HepG2 (cell line): ENCODE measurements around the gene CDC20. TPM values are rescaled to one million over a fixed set of nuclear protein-coding genes. Genes with fewer than 3 reads are reported as not detected.

Source experiments
- HNF1B ChIP-seq: sonication (generic); formaldehyde crosslinking; IDR thresholded peaks from 2 replicates; pipeline ENCODE4 v1.5.1; 2020; ENCODE audit warnings: mild to moderate bottlenecking, moderate library complexity, missing genetic modification reagents
- HOXA5 ChIP-seq: sonication (generic); formaldehyde crosslinking; IDR thresholded peaks from 2 replicates; pipeline ENCODE4 v1.4.0; 2020; ENCODE audit warnings: missing genetic modification reagents
- KLF6 ChIP-seq: IDR thresholded peaks from 2 replicates; pipeline ENCODE4 v1.8.0; 2016; ENCODE audit warnings: missing biosample characterization, missing genetic modification reagents
- MYPOP ChIP-seq: sonication (generic); formaldehyde crosslinking; IDR thresholded peaks from 2 replicates; pipeline ENCODE4 v1.8.1; 2023; ENCODE audit warnings: mild to moderate bottlenecking, moderate library complexity, missing genetic modification reagents
- NFKB2 ChIP-seq: sonication (generic); formaldehyde crosslinking; IDR thresholded peaks from 2 replicates; pipeline ENCODE4 v1.4.0; 2020; ENCODE audit warnings: missing genetic modification reagents, borderline replicate concordance
- POLR2G ChIP-seq: fragments of 200-400 bp; formaldehyde crosslinking; IDR thresholded peaks from 2 replicates; pipeline ENCODE4 v1.6.1; 2018; ENCODE audit warnings: mild to moderate bottlenecking, low read depth, low read length, moderate library complexity
- SIX4 ChIP-seq: sonication (generic); formaldehyde crosslinking; IDR thresholded peaks from 2 replicates; pipeline ENCODE4 v1.4.0; 2020; ENCODE audit warnings: missing genetic modification reagents
- SOX5 ChIP-seq: IDR thresholded peaks from 2 replicates; pipeline ENCODE4 v1.6.1; 2016; ENCODE audit warnings: borderline replicate concordance
- STAG1 ChIP-seq: sonication (generic); formaldehyde crosslinking; IDR thresholded peaks from 2 replicates; pipeline ENCODE4 v1.4.0; 2020; ENCODE audit warnings: missing genetic modification reagents
- TIGD3 ChIP-seq: sonication (generic); formaldehyde crosslinking; IDR thresholded peaks from 2 replicates; pipeline ENCODE4 v1.5.1; 2020; ENCODE audit warnings: mild to moderate bottlenecking, missing genetic modification reagents, borderline replicate concordance
- ZBTB37 ChIP-seq: sonication (generic); formaldehyde crosslinking; IDR thresholded peaks from 2 replicates; pipeline ENCODE4 v1.4.0; 2020; ENCODE audit warnings: mild to moderate bottlenecking, missing genetic modification reagents
- ZHX2 ChIP-seq, 2 experiments: sonication (generic) in 1 of 2; formaldehyde crosslinking in 1 of 2; IDR thresholded peaks; 2 replicates each; pipeline versions ENCODE4 v1.6.1 to v1.9.0; 2014 to 2022; ENCODE audit warnings: antibody characterized with exemption in 1 of 2, borderline replicate concordance in 1 of 2, inconsistent platforms in 1 of 2, low read depth in 1 of 2, missing genetic modification reagents in 1 of 2
- ZNF367 ChIP-seq: sonication (generic); formaldehyde crosslinking; IDR thresholded peaks from 2 replicates; pipeline ENCODE4 v1.4.0; 2020; ENCODE audit warnings: missing genetic modification reagents, borderline replicate concordance
- ZNF713 ChIP-seq: sonication (generic); formaldehyde crosslinking; IDR thresholded peaks from 2 replicates; pipeline ENCODE4 v1.4.0; 2020; ENCODE audit warnings: mild to moderate bottlenecking, missing genetic modification reagents
- ZSCAN5A ChIP-seq: sonication (generic); formaldehyde crosslinking; IDR thresholded peaks from 2 replicates; pipeline ENCODE4 v1.8.0; 2022; ENCODE audit warnings: mild to moderate bottlenecking, missing genetic modification reagents, borderline replicate concordance
- polyA plus RNA-seq, 8 experiments: library from polyadenylated mRNA; depleted of rRNA in 3 of 8; stranded (reverse) in 7 of 8; unstranded in 1 of 8; fragments of >200 nt; fragmentation: Illumina TruSeq in 4 of 8; extraction: Trizol in 4 of 8; gene quantifications; 2 replicates each; pipeline versions ENCODE4 v1.2.1 to v1.2.3, GENCODE V29; 2011 to 2016; ENCODE audit warnings: low read depth in 4 of 8, missing spikeins in 1 of 8, mixed read lengths in 1 of 8; ENCODE audit not compliant: insufficient read depth in 1 of 8
- total RNA-seq, 5 experiments: library from RNA; depleted of rRNA; stranded (reverse); fragments of >200 nt; fragmentation: Illumina TruSeq; extraction: Trizol; gene quantifications; 2 replicates each; pipeline ENCODE4 v1.2.3, GENCODE V29; 2016; ENCODE audit warnings: low read depth in 1 of 5

The CDC20 gene
- total and polyA plus RNA-seq, 2 of the 13 experiments (the other 11 are each of a cell fraction or from before 2014, with no cell fraction given): 57.9 to 90.0 TPM

GRCh38 chr1:43358121-43358745 lies 548 bp upstream of the CDC20 start (continued):
- TF ChIP-seq ZHX2 (IDR thresholded peaks at IDR 0.05; ENCODE audit: low read depth): no peak
- 0 out of 2 replicates have a peak, but pooled peaks have one; percentile 70 for TF ChIP-seq ZHX2 (CRISPR knock-in tag; IDR thresholded peaks at IDR 0.05; ENCODE audit: borderline replicate concordance)
- TF ChIP-seq MYPOP (CRISPR knock-in tag): no peak
- TF ChIP-seq ZSCAN5A (CRISPR knock-in tag): no peak
- no peak for TF ChIP-seq SIX4 (CRISPR knock-in tag)
- TF ChIP-seq NFKB2 (CRISPR knock-in tag): 0 out of 2 replicates have a peak, but pooled peaks have one; percentile 7
- TF ChIP-seq POLR2G: peak; percentile 58
- TF ChIP-seq HNF1B (CRISPR knock-in tag): 0 out of 2 replicates have a peak, but pooled peaks have one; percentile 5
- no peak for TF ChIP-seq ZNF713 (CRISPR knock-in tag)
- no peak for TF ChIP-seq SOX5 (CRISPR knock-in tag)
- peak; percentile 25; the same call in 1 of the 2 replicates for TF ChIP-seq HOXA5 (CRISPR knock-in tag)
- TF ChIP-seq ZBTB37 (CRISPR knock-in tag): no peak
- peak; percentile 53 for TF ChIP-seq STAG1 (CRISPR knock-in tag)
- no peak for TF ChIP-seq ZNF367
- no peak for TF ChIP-seq TIGD3 (CRISPR knock-in tag)
- peak; percentile 43; the same call in 1 of the 2 replicates for TF ChIP-seq KLF6 (CRISPR knock-in tag)
